RWPE1 (cell line): ENCODE measurements around the gene DISC1.

Experiments
- CTCF ChIA-PET: fragments of 350-600 bp; sonication (Branson Sonifier 250); formaldehyde crosslinking; extraction: SDS; loops from one replicate; lab custom pipeline; 2021; lab: Yijun Ruan, JAX
- POLR2A ChIA-PET: fragments of 400-600 bp; formaldehyde crosslinking; extraction: SDS; loops from one replicate; lab custom pipeline; 2020; ENCODE audit warnings: antibody characterized with exemption; ENCODE audit not compliant: low non-redundant PET; lab: Yijun Ruan, JAX
- DNase-seq: peaks from one replicate; pipeline ENCODE4 v3.0.0; 2012; ENCODE audit warnings: low spot score
- H3K27ac ChIP-seq: fragments of 450-650 bp; 2 replicates; pipeline ENCODE4 v1.5.1; 2017
- TF ChIP-seq, protein P1 (sequence below): fragments of 450-650 bp; conservative IDR thresholded peaks from 2 replicates; pipeline ENCODE4 v1.5.1; 2017; ENCODE audit warnings: low read depth, mild to moderate bottlenecking

The DISC1 gene

DNA sequence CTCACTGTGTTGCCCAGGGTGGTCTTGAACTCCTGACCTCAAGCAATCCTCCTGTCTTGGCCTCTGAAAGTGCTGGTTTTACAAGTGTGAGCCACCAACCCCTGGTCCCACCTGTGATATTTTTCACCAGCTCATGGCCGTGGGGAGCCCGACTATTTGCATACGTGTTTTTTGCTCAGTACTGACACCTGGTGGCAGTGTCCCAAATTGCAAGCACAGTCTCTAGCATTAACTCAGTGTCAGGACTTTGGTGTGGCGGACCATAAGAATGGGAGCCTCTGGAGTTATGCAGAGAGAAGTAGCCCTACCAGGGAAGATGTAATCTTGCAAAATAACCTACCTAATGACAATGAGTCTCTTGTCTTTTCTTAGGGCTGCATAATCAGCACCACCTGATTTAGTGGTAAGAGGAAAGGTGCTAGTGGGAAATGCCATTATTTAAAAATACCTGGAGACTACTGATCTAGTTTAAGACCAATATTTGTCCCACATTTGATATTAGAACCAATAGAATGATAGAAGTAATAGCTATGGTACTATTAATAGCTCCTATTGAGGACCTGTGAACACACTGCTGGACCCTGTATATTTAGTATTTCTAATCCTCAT is 305.4 kb downstream of the DISC1 start:
- TF ChIP-seq, protein P1, sequence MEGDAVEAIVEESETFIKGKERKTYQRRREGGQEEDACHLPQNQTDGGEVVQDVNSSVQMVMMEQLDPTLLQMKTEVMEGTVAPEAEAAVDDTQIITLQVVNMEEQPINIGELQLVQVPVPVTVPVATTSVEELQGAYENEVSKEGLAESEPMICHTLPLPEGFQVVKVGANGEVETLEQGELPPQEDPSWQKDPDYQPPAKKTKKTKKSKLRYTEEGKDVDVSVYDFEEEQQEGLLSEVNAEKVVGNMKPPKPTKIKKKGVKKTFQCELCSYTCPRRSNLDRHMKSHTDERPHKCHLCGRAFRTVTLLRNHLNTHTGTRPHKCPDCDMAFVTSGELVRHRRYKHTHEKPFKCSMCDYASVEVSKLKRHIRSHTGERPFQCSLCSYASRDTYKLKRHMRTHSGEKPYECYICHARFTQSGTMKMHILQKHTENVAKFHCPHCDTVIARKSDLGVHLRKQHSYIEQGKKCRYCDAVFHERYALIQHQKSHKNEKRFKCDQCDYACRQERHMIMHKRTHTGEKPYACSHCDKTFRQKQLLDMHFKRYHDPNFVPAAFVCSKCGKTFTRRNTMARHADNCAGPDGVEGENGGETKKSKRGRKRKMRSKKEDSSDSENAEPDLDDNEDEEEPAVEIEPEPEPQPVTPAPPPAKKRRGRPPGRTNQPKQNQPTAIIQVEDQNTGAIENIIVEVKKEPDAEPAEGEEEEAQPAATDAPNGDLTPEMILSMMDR: peak; percentile 27
- no peak for DNase-seq
- H3K27ac ChIP-seq: no peak overlapping the region
- POLR2A ChIA-PET: no interaction called here
- CTCF ChIA-PET: interaction anchor here (0.8 to 1.5 kb wide), 3 partner anchors 9 to 126 kb away, joined by 3 to 6 read pairs (median 5); no protein-coding TSS in a partner anchor

DNA sequence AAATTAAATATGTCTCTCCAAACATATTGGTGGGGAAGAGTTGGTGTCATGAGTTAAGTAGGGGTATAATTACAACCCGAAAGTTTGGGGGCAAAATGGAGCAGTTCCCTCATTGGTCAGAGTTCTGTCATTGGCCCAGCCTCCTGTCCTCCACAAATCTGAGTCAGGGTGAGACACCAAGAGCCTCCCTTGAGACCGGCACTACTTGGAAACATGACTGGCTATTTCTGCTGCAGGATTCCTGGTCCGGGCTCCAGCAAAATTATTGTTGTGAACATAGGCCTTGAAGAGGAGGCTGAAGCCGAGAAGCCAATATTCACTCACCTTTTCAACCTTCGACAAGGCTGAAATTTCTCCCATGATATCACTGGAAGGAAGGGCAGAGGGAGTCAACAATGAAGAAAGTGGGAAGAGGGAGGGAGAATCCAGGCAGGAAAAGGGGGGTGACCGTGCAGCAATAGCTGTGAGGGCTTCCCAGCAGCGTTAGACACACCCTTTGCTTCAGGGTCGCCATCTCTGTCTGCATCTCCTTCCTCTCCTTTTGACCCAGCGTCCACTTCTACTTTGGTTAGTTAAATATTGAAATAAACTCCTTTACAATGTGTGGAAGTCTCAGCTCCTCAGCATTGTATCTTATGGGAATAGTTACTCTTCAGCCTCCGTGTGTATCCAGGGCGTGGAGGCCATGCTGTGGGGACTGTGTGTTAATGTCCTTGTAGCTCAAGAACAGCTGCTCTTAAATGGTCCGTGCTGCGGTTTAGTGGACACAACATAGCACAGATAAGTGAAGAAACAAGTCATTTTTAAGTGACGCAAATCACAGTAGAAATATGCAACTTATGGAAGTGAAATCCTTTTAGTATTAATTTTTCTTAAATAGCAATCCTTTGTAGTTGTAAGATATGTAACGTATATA is 307.4 kb downstream of the DISC1 start:
- POLR2A ChIA-PET: no interaction called here
- no peak for DNase-seq
- CTCF ChIA-PET: no interaction called here
- H3K27ac ChIP-seq: no peak overlapping the region
- TF ChIP-seq, protein P1: no peak

DNA sequence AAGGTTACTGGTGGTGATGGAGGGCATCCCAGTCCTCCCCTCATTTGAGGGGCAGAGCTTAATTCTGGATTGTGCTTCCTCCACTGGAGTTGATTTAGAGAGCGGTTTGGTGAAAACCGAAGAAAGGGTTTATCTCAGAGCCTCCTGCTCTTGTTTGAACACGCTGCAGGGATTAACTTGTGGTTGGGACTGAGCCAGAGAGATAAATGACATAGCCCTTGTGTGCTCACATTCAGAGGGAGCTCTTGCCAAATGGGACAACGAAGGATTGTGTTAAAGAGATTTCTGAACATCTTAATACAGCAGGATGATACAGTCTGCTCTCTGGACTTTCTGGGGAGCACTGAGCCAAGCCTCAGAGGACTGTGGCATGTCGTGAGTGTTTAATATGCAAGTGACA is 308.2 kb downstream of the DISC1 start:
- TF ChIP-seq, protein P1: no peak
- H3K27ac ChIP-seq: no peak overlapping the region
- CTCF ChIA-PET: interaction anchor here (0.7 kb wide), 1 partner anchor 287 kb away, joined by 4 read pairs; no protein-coding TSS in a partner anchor
- POLR2A ChIA-PET: no interaction called here
- peak; percentile 20 for DNase-seq

DNA sequence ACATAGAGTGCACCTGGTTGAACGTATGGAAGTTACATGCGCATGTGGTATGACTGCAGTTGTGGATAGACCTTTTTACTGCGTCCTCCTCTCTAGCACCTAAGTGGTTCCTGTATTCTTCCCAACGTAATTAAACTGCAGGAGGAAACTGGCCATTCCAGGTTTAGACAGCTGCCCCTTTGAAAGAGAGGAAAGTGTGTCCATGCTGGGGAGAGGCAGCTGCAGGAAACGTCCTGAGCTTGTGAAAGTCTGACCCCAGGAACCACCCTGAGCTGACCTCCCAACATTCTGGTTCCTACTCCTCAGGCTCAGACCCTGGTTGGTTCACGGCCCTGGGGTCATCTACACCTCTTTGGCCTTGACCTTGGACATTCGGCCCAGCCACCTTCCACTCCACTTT is 309.3 kb downstream of the DISC1 start:
- H3K27ac ChIP-seq: no peak overlapping the region
- ChIA-PET POLR2A (no interaction called here), CTCF (interaction anchor here (0.5 kb wide), 1 partner anchor 56 kb away, joined by 4 read pairs; no protein-coding TSS in a partner anchor)
- TF ChIP-seq, protein P1: no peak
- DNase-seq: no peak

DNA sequence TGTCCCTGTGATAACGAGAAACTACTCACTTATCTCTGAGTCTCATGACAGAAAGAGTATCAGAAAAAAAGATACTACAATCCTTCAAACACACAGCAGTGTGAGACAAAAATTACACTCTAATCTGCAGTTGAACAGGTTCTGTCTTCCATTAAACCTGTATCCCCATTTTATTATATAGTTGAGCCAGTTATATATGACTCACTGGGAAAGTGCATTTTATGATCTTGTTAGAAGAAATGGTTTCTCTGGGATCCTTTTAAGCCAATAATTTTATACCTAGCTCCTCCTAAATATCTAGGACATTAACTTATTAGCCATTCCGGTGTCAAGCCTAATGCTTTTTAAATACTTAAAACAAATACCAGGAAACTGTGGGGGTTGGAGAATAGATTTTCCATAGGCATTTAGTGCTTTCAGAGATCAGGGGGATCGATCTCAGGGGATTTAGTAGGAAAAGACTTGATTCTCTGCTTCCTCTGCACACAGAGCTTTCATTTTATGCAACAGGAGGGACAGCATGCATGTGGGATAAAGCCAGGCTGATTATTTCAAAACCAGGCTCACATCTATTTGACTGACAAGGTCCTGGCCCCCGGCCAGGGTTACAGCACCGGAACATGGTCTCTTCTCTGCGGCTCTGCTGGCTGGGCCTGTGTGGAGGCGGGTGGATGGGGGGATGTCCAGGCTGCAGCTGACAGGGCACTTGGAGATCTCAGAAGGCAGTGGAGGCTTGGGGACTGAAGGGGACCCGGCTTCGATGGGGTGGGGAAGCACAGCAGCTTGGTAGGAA is 310.6 kb downstream of the DISC1 start:
- CTCF ChIA-PET: no interaction called here
- TF ChIP-seq, protein P1: no peak
- no peak overlapping the region for H3K27ac ChIP-seq
- no peak for DNase-seq
- POLR2A ChIA-PET: no interaction called here

DNA sequence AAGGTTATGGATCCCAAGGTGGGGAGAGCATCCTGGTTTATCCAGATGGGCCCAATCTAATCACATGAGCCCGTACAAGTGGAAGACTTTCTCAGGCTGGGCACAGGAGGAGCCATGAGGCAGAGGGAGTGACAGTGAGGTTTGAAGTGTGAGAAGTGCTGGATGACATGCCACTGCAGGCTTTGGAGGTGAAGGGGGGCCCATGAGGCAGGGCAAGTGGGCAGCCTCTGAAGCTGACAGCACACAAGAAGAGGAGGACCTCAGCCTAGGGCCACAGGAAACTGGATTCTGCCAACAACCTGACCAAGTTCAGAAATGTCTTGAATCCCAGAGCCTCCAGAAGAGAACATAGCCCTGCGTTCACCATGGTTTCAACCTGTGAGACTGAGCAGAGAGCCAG is 311.6 kb downstream of the DISC1 start:
- TF ChIP-seq, protein P1: no peak
- ChIA-PET POLR2A (no interaction called here), CTCF (no interaction called here)
- no peak overlapping the region for H3K27ac ChIP-seq
- no peak for DNase-seq
